Nephron (organoid): ENCODE data around the gene DIPK1B.

Source experiments
- H3K27ac Mint-ChIP-seq, 3 experiments: 2 replicates each; pipeline ENCODE4 v1.8.0; 2020; ENCODE audit warnings: mixed read lengths in 3 of 3, mild to moderate bottlenecking in 2 of 3, moderate library complexity in 1 of 3
- H3K27me3 Mint-ChIP-seq: 2 replicates; pipeline ENCODE4 v1.8.0; 2021; ENCODE audit warnings: low read depth, mild to moderate bottlenecking, moderate library complexity, mixed read lengths
- H3K36me3 Mint-ChIP-seq: 2 replicates; pipeline ENCODE4 v1.8.0; 2020; ENCODE audit warnings: low read depth, mixed read lengths
- H3K4me1 Mint-ChIP-seq: 2 replicates; pipeline ENCODE4 v1.8.0; 2020; ENCODE audit warnings: mixed read lengths
- H3K4me3 Mint-ChIP-seq, 3 experiments: 2 replicates each; pipeline ENCODE4 v1.8.0; 2020; ENCODE audit warnings: mild to moderate bottlenecking in 3 of 3, mixed read lengths in 3 of 3, moderate library complexity in 2 of 3
- H3K9me3 Mint-ChIP-seq: 2 replicates; pipeline ENCODE4 v1.8.0; 2020; ENCODE audit warnings: mixed read lengths
- CTCF ChIP-seq, 3 experiments: fragments of 200-600 bp; sonication (generic); IDR thresholded peaks; one replicate each; pipeline ENCODE4 v1.5.0; 2021; ENCODE audit warnings: antibody characterized with exemption in 3 of 3; ENCODE audit not compliant: unreplicated experiment in 3 of 3

DIPK1B gene

GRCh38 chr9:136669791-136670464, 42.4 kb upstream of the DIPK1B start:
- H3K4me1 Mint-ChIP-seq = no peaks in the 10 kb centered on the region
- H3K9me3 Mint-ChIP-seq = no peaks in the 10 kb centered on the region
- no peak for TF ChIP-seq CTCF (IDR thresholded peaks at IDR 0.05; ENCODE audit: unreplicated experiment in 3 of 3)

DNA sequence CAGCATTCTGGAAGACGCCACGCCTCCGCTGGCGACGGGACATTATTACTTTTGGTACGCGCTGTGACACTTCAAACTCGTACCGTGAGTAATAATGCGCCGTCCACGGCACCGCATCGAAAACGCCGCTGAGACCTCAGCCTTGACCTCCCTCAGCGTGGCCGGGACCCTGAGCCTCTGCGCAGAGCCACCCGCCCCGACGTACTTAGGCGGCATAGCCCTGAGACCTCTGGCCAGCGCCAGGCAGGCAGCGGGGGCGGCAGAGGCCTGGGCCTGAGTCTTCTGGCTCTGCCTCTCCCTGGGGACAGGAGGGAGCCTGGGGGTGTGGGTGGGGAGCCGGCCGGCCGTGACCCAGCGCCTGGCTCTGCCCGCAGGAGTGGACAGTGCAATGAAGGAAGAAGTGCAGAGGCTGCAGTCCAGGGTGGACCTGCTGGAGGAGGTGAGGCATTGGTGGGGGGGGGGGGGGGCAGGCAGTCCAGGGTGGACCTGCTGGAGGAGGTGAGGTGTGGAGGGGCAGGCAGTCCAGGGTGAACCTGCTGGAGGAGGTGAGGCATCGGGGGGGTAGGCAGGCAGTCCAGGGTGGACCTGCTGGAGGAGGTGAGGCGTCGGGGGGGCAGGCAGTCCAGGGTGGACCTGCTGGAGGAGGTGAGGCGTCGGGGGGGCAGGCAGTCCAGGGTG, 41.7 kb upstream of the DIPK1B start:
- no peaks in the 10 kb centered on the region for H3K9me3 Mint-ChIP-seq

More at GRCh38 chr9:136669791-136670464, 42.4 kb upstream of the DIPK1B start:
- Mint-ChIP-seq H3K36me3 (no peaks in the 10 kb centered on the region), H3K4me3 (no peak overlapping the region), H3K27me3 (no peaks in the 10 kb centered on the region), H3K27ac (no peak overlapping the region)

DNA sequence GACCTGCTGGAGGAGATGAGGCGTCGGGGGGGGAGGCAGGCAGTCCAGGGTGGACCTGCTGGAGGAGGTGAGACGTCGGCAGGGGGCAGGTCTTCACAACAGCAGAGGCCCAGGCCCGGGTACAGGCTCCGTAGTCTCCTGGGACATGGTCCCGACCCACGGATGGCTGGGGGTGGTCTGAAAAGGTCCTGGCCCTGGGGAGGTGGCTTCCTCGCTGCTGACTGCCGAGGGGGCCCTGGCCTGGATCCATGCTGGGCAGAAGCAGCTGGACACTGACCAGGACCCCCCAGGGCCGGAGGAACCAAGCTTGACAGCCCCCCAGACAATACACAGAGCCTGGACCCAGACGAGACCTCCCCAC, 41.1 kb upstream of the DIPK1B start:
- Mint-ChIP-seq H3K27ac (no peak overlapping the region), H3K4me1 (no peaks in the 10 kb centered on the region), H3K36me3 (no peaks in the 10 kb centered on the region), H3K9me3 (no peaks in the 10 kb centered on the region), H3K4me3 (no peak overlapping the region), H3K27me3 (no peaks in the 10 kb centered on the region)
- TF ChIP-seq CTCF (IDR thresholded peaks at IDR 0.05; ENCODE audit: unreplicated experiment in 3 of 3) = no peak

More for the DNA sequence above, 41.7 kb upstream of the DIPK1B start:
- Mint-ChIP-seq H3K36me3 (no peaks in the 10 kb centered on the region), H3K27ac (no peak overlapping the region), H3K4me3 (no peak overlapping the region), H3K27me3 (no peaks in the 10 kb centered on the region), H3K4me1 (no peaks in the 10 kb centered on the region)
- TF ChIP-seq CTCF (IDR thresholded peaks at IDR 0.05; ENCODE audit: unreplicated experiment in 3 of 3) = no peak

DNA sequence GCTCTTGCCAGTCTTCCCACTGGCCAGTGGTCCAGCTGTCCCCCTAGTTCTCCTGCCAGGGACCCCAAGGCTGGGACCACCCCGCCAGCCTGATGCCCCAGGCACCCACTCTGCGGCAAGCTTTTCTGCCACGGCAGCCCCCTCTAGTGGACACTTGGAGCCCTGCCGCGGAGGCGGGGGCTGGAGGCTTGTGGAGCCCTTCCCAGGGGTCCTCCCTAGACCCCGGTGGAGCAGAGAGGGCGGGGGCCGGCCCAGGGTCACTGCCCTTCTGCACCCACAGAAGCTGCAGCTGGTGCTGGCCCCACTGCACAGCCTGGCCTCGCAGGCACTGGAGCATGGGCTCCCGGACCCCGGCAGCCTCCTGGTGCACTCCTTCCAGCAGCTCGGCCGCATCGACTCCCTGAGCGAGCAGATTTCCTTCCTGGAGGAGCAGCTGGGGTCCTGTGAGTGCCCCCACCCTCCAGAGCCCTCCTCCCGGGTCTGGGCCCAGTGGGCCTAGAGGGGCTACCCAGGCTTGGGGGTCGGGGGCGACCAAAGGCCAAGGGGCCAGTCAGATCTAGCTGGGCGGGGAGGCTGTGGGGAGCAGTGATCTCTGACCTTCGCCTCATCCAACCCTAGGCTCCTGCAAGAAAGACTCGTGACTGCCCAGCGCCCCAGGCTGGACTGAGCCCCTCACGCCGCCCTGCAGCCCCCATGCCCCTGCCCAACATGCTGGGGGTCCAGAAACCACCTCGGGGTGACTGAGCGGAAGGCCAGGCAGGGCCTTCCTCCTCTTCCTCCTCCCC, 40.5 kb upstream of the DIPK1B start:
- Mint-ChIP-seq H3K4me1 (no peaks in the 10 kb centered on the region), H3K9me3 (no peaks in the 10 kb centered on the region), H3K36me3 (no peaks in the 10 kb centered on the region), H3K4me3 (no peak overlapping the region), H3K27me3 (no peaks in the 10 kb centered on the region), H3K27ac (no peak overlapping the region)
- peak; percentile 85 to 92 (median 90) for TF ChIP-seq CTCF (IDR thresholded peaks at IDR 0.05; ENCODE audit: unreplicated experiment in 3 of 3)

GRCh38 chr9:136672431-136673087, 39.8 kb upstream of the DIPK1B start:
- TF ChIP-seq CTCF (IDR thresholded peaks at IDR 0.05; ENCODE audit: unreplicated experiment in 3 of 3) = no peak
- H3K4me3 Mint-ChIP-seq = no peak overlapping the region
- no peaks in the 10 kb centered on the region for H3K27me3 Mint-ChIP-seq
- no peaks in the 10 kb centered on the region for H3K4me1 Mint-ChIP-seq
- H3K36me3 Mint-ChIP-seq = no peaks in the 10 kb centered on the region
- H3K9me3 Mint-ChIP-seq = no peaks in the 10 kb centered on the region
- H3K27ac Mint-ChIP-seq = peak overlapping the region in 1 of 3 experiments; percentile 28
